ENCODE data around the gene GPR161.
"Not testable (repeated sequence)": the region's sequence is repeated elsewhere in the genome, so short reads cannot be mapped to it uniquely, and the experiment has no call there.

Gene GPR161

DNA sequence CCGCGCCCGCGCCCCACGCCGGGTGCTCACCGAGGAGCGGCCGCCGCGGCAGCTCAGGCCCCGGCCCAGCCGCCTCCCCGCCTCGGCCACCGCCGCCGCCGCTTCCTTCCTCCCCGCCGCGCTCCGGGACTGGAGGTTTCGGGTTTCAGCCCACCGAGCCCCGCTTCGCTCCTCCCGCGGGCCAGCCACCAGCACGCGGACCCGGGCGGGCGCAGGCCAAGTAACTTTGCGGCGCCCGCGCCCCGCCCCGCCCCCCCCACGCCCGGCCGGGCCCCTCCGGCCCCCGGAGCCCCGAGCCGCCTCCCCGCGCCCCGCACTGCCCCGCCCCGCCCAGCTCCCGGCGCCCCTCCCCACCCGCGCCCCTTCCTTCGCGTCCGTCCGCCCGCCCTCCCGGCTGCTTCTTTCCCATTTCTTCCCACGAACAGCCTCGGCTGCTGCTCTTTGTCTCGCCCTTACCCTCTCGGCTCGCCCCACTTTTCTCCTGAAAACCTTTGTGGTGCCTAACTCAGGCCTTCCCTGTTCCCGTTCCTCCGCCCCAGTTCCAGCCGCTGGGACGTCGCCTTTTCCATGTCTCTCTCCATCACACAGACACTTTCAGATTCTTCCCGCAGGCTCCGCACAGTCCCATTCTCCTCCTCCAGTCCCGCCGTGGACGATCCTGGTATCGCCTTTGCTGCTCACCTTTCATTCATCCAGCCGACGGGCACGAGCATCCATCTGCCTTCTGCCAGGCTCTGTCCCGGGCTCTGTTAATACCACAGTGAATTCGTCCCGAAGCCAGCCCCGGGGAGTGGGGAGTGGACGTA is at the start of gene GPR161:
TSS of gene GPR161 (minus strand) at position 222 of the 806 bp plus-strand sequence. CDS start 32,080 bp downstream, outside the sequence.
- Histone ChIP-seq H3K4me3 (ENCODE audit: low read depth, low read length) (peak within 1 kb of the TSS; percentile 95), H3K4me1 (ENCODE audit: control insufficient read depth, insufficient read depth, low read length) (peaks cover 2% of the 10 kb centered on the region), H3K36me3 (ENCODE audit: control insufficient read depth, insufficient read depth, low read length) (no peaks in the 10 kb centered on the region), H3K27me3 (ENCODE audit: control insufficient read depth, insufficient read depth, low read length) (peaks cover 29% of the 10 kb centered on the region), H3K9ac (ENCODE audit: low read depth, low read length) (peak within 1 kb of the TSS; percentile 37), H3K9me3 (ENCODE audit: control insufficient read depth, insufficient read depth, low read length) (no peaks in the 10 kb centered on the region)

- H3K4me3 ChIP-seq (ENCODE audit: low read depth, low read length); H3K4me1 ChIP-seq (ENCODE audit: control insufficient read depth, insufficient read depth, low read length); H3K36me3 ChIP-seq (ENCODE audit: control insufficient read depth, insufficient read depth, low read length); H3K9ac ChIP-seq (ENCODE audit: low read depth, low read length); H3K9me3 ChIP-seq (ENCODE audit: control insufficient read depth, insufficient read depth, low read length); H3K27me3 ChIP-seq (ENCODE audit: control insufficient read depth, insufficient read depth, low read length): not testable (repeated sequence)
These were observed 44.5 kb upstream of the GPR161 start for GRCh38 chr1:168181063-168181720.

GRCh38 chr1:168180148-168180524 is 43.4 kb upstream of the GPR161 start:
- Histone ChIP-seq H3K9ac (ENCODE audit: low read depth, low read length) (peak overlapping the region; percentile 56), H3K4me1 (ENCODE audit: control insufficient read depth, insufficient read depth, low read length) (peaks cover 5% of the 10 kb centered on the region), H3K36me3 (ENCODE audit: control insufficient read depth, insufficient read depth, low read length) (no peaks in the 10 kb centered on the region), H3K27me3 (ENCODE audit: control insufficient read depth, insufficient read depth, low read length) (no peaks in the 10 kb centered on the region), H3K4me3 (ENCODE audit: low read depth, low read length) (peak overlapping the region; percentile 96), H3K9me3 (ENCODE audit: control insufficient read depth, insufficient read depth, low read length) (no peaks in the 10 kb centered on the region)

GRCh38 chr1:168179438-168180147 is 42.9 kb upstream of the GPR161 start:
- H3K9ac ChIP-seq (ENCODE audit: low read depth, low read length): peak overlapping the region; percentile 56
- no peaks in the 10 kb centered on the region for H3K9me3 ChIP-seq (ENCODE audit: control insufficient read depth, insufficient read depth, low read length)
- H3K27me3 ChIP-seq (ENCODE audit: control insufficient read depth, insufficient read depth, low read length): no peaks in the 10 kb centered on the region
- no peaks in the 10 kb centered on the region for H3K36me3 ChIP-seq (ENCODE audit: control insufficient read depth, insufficient read depth, low read length)
- peak overlapping the region; percentile 96 for H3K4me3 ChIP-seq (ENCODE audit: low read depth, low read length)
- peaks cover 5% of the 10 kb centered on the region for H3K4me1 ChIP-seq (ENCODE audit: control insufficient read depth, insufficient read depth, low read length)

DNA sequence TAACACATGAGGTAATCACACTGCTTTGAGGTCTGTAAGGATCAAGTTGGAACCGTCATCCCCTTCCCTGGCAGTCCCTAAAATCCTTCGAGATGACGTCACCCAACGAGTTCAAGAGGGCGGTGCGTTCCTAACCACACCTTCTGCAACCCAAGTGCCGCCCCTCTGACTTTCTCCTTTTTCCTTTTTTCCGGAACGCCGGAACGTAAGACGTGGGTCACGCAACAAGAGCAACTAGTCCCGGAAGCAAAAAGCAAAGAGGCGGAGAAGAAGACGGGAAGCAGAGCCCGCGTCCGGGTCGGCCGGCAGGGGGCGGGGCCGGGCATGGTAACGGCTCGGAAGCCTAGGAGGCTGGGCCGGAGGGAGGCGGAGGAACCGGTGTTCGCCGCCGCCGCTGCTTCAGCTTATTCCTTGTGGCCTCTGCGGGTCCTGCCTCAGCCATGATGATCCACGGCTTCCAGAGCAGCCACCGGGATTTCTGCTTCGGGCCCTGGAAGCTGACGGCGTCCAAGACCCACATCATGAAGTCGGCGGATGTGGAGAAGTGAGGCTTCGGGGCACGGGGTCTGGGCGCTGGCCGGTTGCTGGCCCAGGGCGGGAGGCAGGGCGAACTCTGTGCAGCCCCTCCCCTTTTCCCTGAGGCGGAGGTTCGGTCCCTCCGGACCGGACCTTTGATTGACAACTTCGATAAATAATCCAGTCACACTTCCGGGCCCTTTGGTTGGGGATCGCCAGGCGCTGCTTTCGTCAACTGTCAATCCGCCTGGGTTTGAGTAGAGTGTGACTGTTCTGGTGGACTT is 42.1 kb upstream of the GPR161 start, which contains the start of gene TIPRL:
TSS of gene TIPRL (plus strand) at position 325 of the 800 bp plus-strand sequence. CDS start at position 441, 116 bp downstream.
- Histone ChIP-seq H3K9ac (ENCODE audit: low read depth, low read length) (peak within 1 kb of the TSS; percentile 56), H3K9me3 (ENCODE audit: control insufficient read depth, insufficient read depth, low read length) (no peaks in the 10 kb centered on the region), H3K4me3 (ENCODE audit: low read depth, low read length) (peak within 1 kb of the TSS; percentile 96), H3K4me1 (ENCODE audit: control insufficient read depth, insufficient read depth, low read length) (peaks cover 5% of the 10 kb centered on the region), H3K27me3 (ENCODE audit: control insufficient read depth, insufficient read depth, low read length) (no peaks in the 10 kb centered on the region), H3K36me3 (ENCODE audit: control insufficient read depth, insufficient read depth, low read length) (no peaks in the 10 kb centered on the region)

DNA sequence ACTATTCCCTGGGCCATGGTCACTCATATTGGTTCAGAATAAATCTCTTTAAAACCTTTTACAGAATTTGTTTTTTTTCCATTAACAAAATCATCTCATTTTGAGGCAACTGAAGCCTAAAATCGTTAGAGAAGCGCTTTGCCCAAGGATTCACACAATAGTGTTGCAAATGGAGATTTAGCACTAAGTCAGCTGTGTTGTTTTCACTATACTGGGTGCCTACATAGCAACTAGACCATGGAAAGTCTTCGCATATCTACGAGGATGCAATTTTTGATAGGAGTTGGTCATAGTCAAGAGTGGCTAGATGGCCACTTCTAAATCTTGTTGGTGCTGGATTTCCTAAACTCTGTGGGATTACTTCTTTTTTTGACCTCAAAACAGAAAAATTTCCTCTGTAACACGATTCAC is 41.5 kb upstream of the GPR161 start:
- Histone ChIP-seq H3K9me3 (ENCODE audit: control insufficient read depth, insufficient read depth, low read length) (no peaks in the 10 kb centered on the region), H3K4me1 (ENCODE audit: control insufficient read depth, insufficient read depth, low read length) (peaks cover 5% of the 10 kb centered on the region), H3K9ac (ENCODE audit: low read depth, low read length) (no peak overlapping the region), H3K36me3 (ENCODE audit: control insufficient read depth, insufficient read depth, low read length) (no peaks in the 10 kb centered on the region), H3K4me3 (ENCODE audit: low read depth, low read length) (peak overlapping the region; percentile 32), H3K27me3 (ENCODE audit: control insufficient read depth, insufficient read depth, low read length) (no peaks in the 10 kb centered on the region)

DNA sequence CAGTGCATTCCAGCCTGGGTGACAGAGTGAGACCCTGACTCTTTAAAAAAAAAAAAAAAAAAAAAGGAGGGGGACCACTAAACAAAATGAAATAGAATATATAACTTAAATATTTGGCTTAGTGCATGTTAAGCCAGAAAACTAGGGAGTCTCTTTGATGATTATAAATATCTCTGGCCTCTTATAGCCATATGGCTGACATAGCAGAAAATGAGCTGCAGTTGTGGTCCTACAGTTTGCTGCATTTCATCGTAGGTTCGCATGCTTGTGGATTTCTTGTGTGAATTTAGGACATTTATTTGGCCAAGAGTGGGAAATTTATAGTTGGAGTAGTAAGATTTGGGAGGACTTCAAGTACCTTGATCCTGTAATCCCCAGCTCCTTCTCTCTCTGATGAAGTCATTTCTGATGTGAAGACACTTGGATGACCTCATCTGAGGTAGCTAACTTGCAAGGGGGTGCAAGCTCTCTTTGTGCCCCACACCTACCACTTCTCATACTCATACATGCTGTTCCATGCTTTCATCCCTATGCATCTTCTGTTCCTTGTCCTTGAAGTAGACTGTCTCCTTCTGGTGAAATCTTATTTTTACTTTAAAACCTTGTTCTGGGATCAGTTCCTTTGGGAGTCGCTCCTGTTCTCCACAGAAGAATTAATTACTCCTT is 35.7 kb upstream of the GPR161 start:
- no peak overlapping the region for H3K9ac ChIP-seq (ENCODE audit: low read depth, low read length)
- H3K36me3 ChIP-seq (ENCODE audit: control insufficient read depth, insufficient read depth, low read length): no peaks in the 10 kb centered on the region
- H3K27me3 ChIP-seq (ENCODE audit: control insufficient read depth, insufficient read depth, low read length): no peaks in the 10 kb centered on the region
- no peaks in the 10 kb centered on the region for H3K4me1 ChIP-seq (ENCODE audit: control insufficient read depth, insufficient read depth, low read length)
- no peak overlapping the region for H3K4me3 ChIP-seq (ENCODE audit: low read depth, low read length)
- no peaks in the 10 kb centered on the region for H3K9me3 ChIP-seq (ENCODE audit: control insufficient read depth, insufficient read depth, low read length)

- no peaks in the 10 kb centered on the region for H3K9me3 ChIP-seq (ENCODE audit: control insufficient read depth, insufficient read depth, low read length)
- H3K27me3 ChIP-seq (ENCODE audit: control insufficient read depth, insufficient read depth, low read length): no peaks in the 10 kb centered on the region
- no peaks in the 10 kb centered on the region for H3K4me1 ChIP-seq (ENCODE audit: control insufficient read depth, insufficient read depth, low read length)
- H3K9ac ChIP-seq (ENCODE audit: low read depth, low read length): no peak overlapping the region
- H3K4me3 ChIP-seq (ENCODE audit: low read depth, low read length): no peak overlapping the region
- H3K36me3 ChIP-seq (ENCODE audit: control insufficient read depth, insufficient read depth, low read length): no peaks in the 10 kb centered on the region
These were observed 34.1 kb upstream of the GPR161 start for GRCh38 chr1:168170564-168171508.

GRCh38 chr1:168167806-168168205 is 31.1 kb upstream of the GPR161 start:
- H3K4me1 ChIP-seq (ENCODE audit: control insufficient read depth, insufficient read depth, low read length): no peaks in the 10 kb centered on the region
- no peak overlapping the region for H3K9ac ChIP-seq (ENCODE audit: low read depth, low read length)
- no peak overlapping the region for H3K4me3 ChIP-seq (ENCODE audit: low read depth, low read length)
- H3K27me3 ChIP-seq (ENCODE audit: control insufficient read depth, insufficient read depth, low read length): no peaks in the 10 kb centered on the region
- H3K9me3 ChIP-seq (ENCODE audit: control insufficient read depth, insufficient read depth, low read length): no peaks in the 10 kb centered on the region
- no peaks in the 10 kb centered on the region for H3K36me3 ChIP-seq (ENCODE audit: control insufficient read depth, insufficient read depth, low read length)

DNA sequence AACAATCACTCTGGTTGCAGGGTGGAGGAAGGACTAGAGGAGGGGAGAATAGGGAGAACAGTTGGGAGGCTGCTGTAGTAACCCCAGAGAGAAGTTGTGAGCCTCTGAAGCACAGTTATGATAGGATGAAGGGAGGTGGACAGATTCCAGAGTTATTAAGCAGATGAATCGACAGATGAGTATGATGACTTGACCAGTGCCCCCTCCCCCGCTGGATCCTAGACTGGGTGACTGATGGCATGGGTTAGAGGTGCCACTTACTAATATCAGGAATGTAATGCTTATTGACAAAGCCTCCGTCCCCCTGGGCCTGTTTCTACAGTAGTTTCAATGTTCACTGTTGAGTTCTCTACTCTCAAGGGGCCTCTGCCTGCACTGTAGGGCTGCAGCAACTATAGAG is 28.0 kb upstream of the GPR161 start:
- no peaks in the 10 kb centered on the region for H3K9me3 ChIP-seq (ENCODE audit: control insufficient read depth, insufficient read depth, low read length)
- H3K9ac ChIP-seq (ENCODE audit: low read depth, low read length): no peak overlapping the region
- H3K4me3 ChIP-seq (ENCODE audit: low read depth, low read length): no peak overlapping the region
- H3K36me3 ChIP-seq (ENCODE audit: control insufficient read depth, insufficient read depth, low read length): no peaks in the 10 kb centered on the region
- no peaks in the 10 kb centered on the region for H3K27me3 ChIP-seq (ENCODE audit: control insufficient read depth, insufficient read depth, low read length)
- H3K4me1 ChIP-seq (ENCODE audit: control insufficient read depth, insufficient read depth, low read length): no peaks in the 10 kb centered on the region
